Loucy (cell line): Measurements from ENCODE around the gene TBCD.

Experiments used
- H2AFZ ChIP-seq: fragments of 200-600 bp; sonication (generic); 2 replicates; pipeline ENCODE4 v1.6.0; 2016; ENCODE audit warnings: antibody characterized with exemption, mild to moderate bottlenecking, low read length, moderate library complexity
- H3F3A ChIP-seq: fragments of 200-600 bp; 2 replicates; pipeline ENCODE4 v1.6.0; 2016; ENCODE audit warnings: antibody characterized with exemption, low read depth, mild to moderate bottlenecking
- H3K27me3 ChIP-seq: fragments of 200-600 bp; sonication (generic); 2 replicates; pipeline ENCODE4 v1.6.1; 2014; ENCODE audit warnings: low read length, mild to moderate bottlenecking; ENCODE audit not compliant: insufficient read depth, poor library complexity, severe bottlenecking
- H3K36me3 ChIP-seq: fragments of 200-600 bp; sonication (generic); 2 replicates; pipeline ENCODE4 v1.6.1; 2016; ENCODE audit warnings: low read length; ENCODE audit not compliant: insufficient read depth
- H3K4me1 ChIP-seq: fragments of 200-600 bp; sonication (generic); 2 replicates; pipeline ENCODE4 v1.5.1; 2014; ENCODE audit warnings: low read length, mild to moderate bottlenecking; ENCODE audit not compliant: insufficient read depth, poor library complexity, severe bottlenecking
- H3K4me2 ChIP-seq: fragments of 200-600 bp; sonication (generic); 2 replicates; pipeline ENCODE4 v1.6.0; 2014; ENCODE audit warnings: antibody characterized with exemption, low read length, low read depth, mild to moderate bottlenecking; ENCODE audit not compliant: poor library complexity, severe bottlenecking
- H3K4me3 ChIP-seq: fragments of 200-600 bp; sonication (generic); 2 replicates; pipeline ENCODE4 v1.5.1; 2014; ENCODE audit warnings: low read length, mild to moderate bottlenecking, mixed read lengths; ENCODE audit not compliant: poor library complexity, severe bottlenecking
- H3K79me2 ChIP-seq: fragments of 200-600 bp; sonication (generic); 2 replicates; pipeline ENCODE4 v1.6.1; 2014; ENCODE audit warnings: low read length; ENCODE audit not compliant: insufficient read depth
- H3K9ac ChIP-seq: fragments of 200-600 bp; sonication (generic); 2 replicates; pipeline ENCODE4 v1.6.0; 2014; ENCODE audit warnings: mild to moderate bottlenecking, low read depth, low read length, moderate library complexity; ENCODE audit not compliant: poor library complexity, severe bottlenecking
- H3K9me2 ChIP-seq: fragments of 200-600 bp; sonication (generic); replicated peaks from 2 replicates; pipeline ENCODE4 v1.6.1; 2016; ENCODE audit warnings: low read depth, low read length, mixed read lengths
- H3K9me3 ChIP-seq: fragments of 200-600 bp; sonication (generic); 2 replicates; pipeline ENCODE4 v1.6.1; 2014; ENCODE audit warnings: mild to moderate bottlenecking, antibody characterized with exemption, low read length, low read depth; ENCODE audit not compliant: insufficient read depth
- H4K20me1 ChIP-seq: fragments of 200-600 bp; sonication (generic); 2 replicates; pipeline ENCODE4 v1.6.0; 2014; ENCODE audit warnings: antibody characterized with exemption, low read length, mild to moderate bottlenecking; ENCODE audit not compliant: insufficient read depth, poor library complexity, severe bottlenecking
- EZH2phosphoT487 ChIP-seq: fragments of 200-600 bp; IDR thresholded peaks from 2 replicates; pipeline ENCODE4 v1.6.1; 2018; ENCODE audit warnings: antibody characterized with exemption, mild to moderate bottlenecking, moderate library complexity, borderline replicate concordance
- TF ChIP-seq, protein P1 (sequence below): fragments of 200-600 bp; sonication (generic); conservative IDR thresholded peaks from 2 replicates; pipeline ENCODE4 v1.5.1; 2014; ENCODE audit warnings: mild to moderate bottlenecking, antibody characterized with exemption, low read length

Gene TBCD

DNA sequence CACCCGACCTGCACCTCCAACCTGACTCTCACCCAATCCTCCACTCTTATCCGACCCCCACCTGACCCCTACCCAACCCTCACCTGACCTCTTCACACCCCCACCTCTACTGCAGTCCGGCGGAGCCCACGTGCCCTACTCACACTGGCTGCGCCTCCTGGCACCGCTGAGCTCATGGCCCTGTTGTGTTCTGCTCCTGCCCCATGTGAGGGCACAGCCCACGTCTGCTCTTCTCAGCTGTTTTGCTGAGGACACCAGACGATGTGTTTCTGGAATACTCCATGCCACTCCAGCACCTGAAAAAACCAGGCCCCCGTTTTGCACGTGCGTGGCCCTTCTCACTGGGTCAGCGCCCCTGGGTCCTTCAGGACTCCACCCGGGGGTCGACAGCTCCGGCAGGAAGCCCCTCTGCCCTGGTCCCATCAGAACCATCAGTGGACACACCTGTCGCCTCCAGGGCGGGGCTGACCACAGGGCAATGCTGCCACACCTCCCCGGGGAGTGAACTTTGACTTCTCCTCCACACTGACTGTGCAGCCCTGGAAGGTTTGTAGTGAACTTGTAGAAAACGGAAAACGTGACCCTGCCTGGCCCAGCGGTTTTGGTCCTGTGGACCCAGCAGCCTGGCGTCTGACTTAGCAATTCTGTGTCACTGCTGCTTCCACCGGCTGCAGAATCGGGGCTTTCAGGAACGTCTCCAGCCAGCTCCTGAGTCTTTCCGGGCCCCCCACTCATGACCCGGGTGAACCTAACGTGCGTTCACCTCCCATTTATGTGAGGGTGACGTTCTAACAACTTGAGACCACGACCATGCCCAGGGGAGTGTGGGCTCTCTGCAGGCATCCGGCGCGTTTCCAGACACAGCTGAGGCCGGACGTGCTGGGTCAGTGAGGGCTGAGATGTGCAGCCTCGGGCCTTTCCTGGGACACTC, 47.7 kb upstream of the TBCD start:
- H3K27me3 ChIP-seq: no peaks in the 10 kb centered on the region
- no peak overlapping the region for H2AFZ ChIP-seq
- no peaks in the 10 kb centered on the region for H3K36me3 ChIP-seq
- H3F3A ChIP-seq: no peaks in the 10 kb centered on the region
- H4K20me1 ChIP-seq: no peaks in the 10 kb centered on the region
- no peaks in the 10 kb centered on the region for H3K9me2 ChIP-seq
- H3K4me1 ChIP-seq: no peaks in the 10 kb centered on the region
- H3K79me2 ChIP-seq: no peaks in the 10 kb centered on the region
- no peak overlapping the region for H3K4me2 ChIP-seq
- no peak overlapping the region for H3K4me3 ChIP-seq
- no peak overlapping the region for H3K9ac ChIP-seq
- no peaks in the 10 kb centered on the region for H3K9me3 ChIP-seq
- TF ChIP-seq EZH2phosphoT487: no peak
- TF ChIP-seq, protein P1, sequence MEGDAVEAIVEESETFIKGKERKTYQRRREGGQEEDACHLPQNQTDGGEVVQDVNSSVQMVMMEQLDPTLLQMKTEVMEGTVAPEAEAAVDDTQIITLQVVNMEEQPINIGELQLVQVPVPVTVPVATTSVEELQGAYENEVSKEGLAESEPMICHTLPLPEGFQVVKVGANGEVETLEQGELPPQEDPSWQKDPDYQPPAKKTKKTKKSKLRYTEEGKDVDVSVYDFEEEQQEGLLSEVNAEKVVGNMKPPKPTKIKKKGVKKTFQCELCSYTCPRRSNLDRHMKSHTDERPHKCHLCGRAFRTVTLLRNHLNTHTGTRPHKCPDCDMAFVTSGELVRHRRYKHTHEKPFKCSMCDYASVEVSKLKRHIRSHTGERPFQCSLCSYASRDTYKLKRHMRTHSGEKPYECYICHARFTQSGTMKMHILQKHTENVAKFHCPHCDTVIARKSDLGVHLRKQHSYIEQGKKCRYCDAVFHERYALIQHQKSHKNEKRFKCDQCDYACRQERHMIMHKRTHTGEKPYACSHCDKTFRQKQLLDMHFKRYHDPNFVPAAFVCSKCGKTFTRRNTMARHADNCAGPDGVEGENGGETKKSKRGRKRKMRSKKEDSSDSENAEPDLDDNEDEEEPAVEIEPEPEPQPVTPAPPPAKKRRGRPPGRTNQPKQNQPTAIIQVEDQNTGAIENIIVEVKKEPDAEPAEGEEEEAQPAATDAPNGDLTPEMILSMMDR: no peak

DNA sequence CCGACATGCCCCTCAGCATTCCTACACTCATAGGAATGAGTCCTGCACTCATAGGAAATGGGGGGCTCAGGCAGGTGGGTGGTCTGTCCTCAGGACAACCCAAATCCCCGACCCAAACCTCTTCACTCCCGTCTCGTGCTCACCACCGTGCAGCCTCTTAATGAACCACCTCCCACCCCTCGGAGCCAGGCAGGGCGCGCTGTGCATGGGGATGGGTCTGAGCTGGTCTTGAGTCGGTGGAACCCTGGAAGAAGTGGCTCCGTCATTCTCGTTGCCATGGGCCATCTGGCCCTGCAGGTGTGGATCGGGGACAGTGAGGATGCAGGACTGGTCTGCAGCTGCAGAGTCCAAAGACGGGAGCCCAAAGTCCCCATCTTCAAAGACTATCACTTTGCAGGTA, 47.0 kb upstream of the TBCD start:
- no peak overlapping the region for H2AFZ ChIP-seq
- no peaks in the 10 kb centered on the region for H3K36me3 ChIP-seq
- H3K4me2 ChIP-seq: no peak overlapping the region
- H3F3A ChIP-seq: no peaks in the 10 kb centered on the region
- no peaks in the 10 kb centered on the region for H3K27me3 ChIP-seq
- H4K20me1 ChIP-seq: no peaks in the 10 kb centered on the region
- no peak overlapping the region for H3K4me3 ChIP-seq
- no peak overlapping the region for H3K9ac ChIP-seq
- no peak for TF ChIP-seq EZH2phosphoT487
- no peaks in the 10 kb centered on the region for H3K79me2 ChIP-seq
- H3K9me3 ChIP-seq: no peaks in the 10 kb centered on the region
- no peaks in the 10 kb centered on the region for H3K9me2 ChIP-seq
- H3K4me1 ChIP-seq: no peaks in the 10 kb centered on the region

DNA sequence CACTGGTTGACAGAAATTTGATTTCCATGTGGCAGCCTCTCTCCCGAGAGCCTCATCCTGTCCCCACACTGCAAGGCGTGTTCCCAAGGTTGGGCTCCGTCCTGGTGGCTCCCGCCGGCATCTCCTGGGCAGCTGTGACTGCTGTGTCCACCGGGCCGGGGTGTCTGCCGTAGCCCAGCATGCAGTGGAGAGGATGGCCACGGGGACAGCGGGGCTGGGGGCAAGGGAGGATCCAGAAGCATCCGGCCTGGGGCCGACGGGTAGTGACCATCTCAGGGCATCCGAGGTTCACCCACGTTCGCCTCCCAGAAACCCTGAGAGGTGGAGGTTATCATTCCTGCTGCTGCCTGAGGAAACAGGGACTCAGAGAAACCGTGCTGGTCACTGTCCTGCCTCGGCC, 46.1 kb upstream of the TBCD start:
- no peaks in the 10 kb centered on the region for H3K36me3 ChIP-seq

More for the DNA sequence above, 46.1 kb upstream of the TBCD start:
- Histone ChIP-seq H3F3A (no peaks in the 10 kb centered on the region), H3K4me2 (no peak overlapping the region), H3K79me2 (no peaks in the 10 kb centered on the region), H3K4me3 (no peak overlapping the region), H3K27me3 (no peaks in the 10 kb centered on the region), H3K9me3 (no peaks in the 10 kb centered on the region), H3K4me1 (no peaks in the 10 kb centered on the region), H4K20me1 (no peaks in the 10 kb centered on the region), H3K9me2 (no peaks in the 10 kb centered on the region), H2AFZ (no peak overlapping the region), H3K9ac (no peak overlapping the region)
- no peak for TF ChIP-seq EZH2phosphoT487
- TF ChIP-seq, protein P1: no peak
